ENCODE results near the gene AUTS2.

DNA sequence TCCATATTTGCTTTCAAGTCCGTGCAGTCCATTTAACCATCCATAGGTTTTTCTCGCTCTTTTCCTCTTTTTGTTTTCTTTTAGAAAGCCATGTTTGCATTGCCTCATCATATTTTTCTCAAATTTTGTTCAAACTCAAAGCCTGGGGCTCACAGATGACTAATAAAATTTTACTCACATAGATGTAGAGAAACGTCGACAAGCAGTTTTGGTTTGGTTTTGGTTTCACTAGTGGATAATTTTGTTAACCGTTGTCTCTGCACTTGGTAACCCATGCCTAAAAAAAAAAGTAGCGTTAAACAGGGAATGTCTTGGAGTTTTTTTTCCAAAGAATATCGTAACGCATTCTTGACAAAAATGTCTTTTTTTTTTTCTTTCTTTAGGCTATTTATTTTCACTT is 1189.5 kb downstream of the AUTS2 start:
- TF ChIP-seq SUZ12 (IDR thresholded peaks at IDR 0.05; ENCODE audit: extremely low read depth, insufficient read depth, insufficient read length) (no peak), YY1 (IDR thresholded peaks at IDR 0.05; ENCODE audit: insufficient read depth, insufficient read length) (no peak), ZNF274 (IDR thresholded peaks at IDR 0.05; ENCODE audit: low read depth, low read length) (no peak)
